ENCODE data around the gene DYTN.

The DYTN gene

GRCh38 chr2:206611736-206612135, 106.5 kb downstream of the DYTN start:
- DNase-seq = no peak

DNA sequence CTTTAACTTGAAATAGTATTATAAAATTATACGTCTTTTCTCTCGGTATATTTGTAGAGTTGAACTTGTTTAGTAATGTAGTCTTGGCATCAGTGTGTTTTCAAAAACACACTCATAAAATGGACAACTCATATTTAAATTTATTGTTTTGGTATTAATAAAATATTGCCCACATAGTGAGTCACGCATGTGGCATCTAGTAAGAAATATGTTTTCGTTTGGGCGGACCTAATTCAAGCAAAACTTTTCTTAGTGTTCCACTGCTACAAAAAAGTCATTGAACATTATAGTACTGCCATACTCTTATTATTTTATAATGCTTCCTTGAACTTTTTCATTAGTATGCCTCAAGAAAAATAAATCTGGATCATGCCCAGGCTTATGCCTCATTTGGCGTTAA, 107.0 kb downstream of the DYTN start:
- DNase-seq = no peak

GRCh38 chr2:206610451-206610850, 107.7 kb downstream of the DYTN start:
- no peak for DNase-seq

DNA sequence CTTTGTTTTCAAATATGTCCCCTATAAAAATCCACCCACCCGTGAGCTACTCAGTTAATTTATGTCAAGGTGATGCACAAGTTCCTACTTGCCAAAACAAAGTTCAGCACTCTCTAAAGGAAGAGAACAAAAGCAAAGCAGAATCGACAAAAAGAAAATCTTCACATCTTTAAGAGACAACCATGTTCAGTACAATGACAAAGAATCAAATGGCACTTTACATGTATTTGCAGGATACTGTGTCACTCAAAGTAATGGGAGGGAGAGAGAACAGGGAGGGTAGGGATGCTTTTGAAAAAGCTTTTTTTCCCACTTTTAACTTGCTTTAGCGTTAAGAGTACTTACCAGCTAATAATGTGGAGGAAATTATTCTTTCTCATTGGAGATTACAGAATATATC, 115.0 kb downstream of the DYTN start:
- no peak for DNase-seq

Data from NCI-H524 (cell line).